GM21381 (cell line): Measurements from ENCODE around the gene CSPG4.

ENCODE experiments used
- ATAC-seq: cut with Tn5 transposase; IDR thresholded peaks from one replicate; pipeline ENCODE4 v1.9.1; 2021; ENCODE audit warnings: mild to moderate bottlenecking, moderate library complexity; ENCODE audit not compliant: unreplicated experiment

CSPG4 gene

GRCh38 chr15:75673426-75674235, 39.0 kb downstream of the CSPG4 start:
- ATAC-seq = no peak

GRCh38 chr15:75672646-75673425, 39.8 kb downstream of the CSPG4 start:
- ATAC-seq = no peak

GRCh38 chr15:75671730-75672602, 40.7 kb downstream of the CSPG4 start:
- ATAC-seq = no peak

GRCh38 chr15:75669879-75670212, 42.8 kb downstream of the CSPG4 start:
- ATAC-seq = no peak

- ATAC-seq = no peak
Observed at GRCh38 chr15:75669191-75669878, 43.3 kb downstream of the CSPG4 start.

GRCh38 chr15:75666823-75667501, 45.7 kb downstream of the CSPG4 start:
- no peak for ATAC-seq

GRCh38 chr15:75663931-75664421, 48.7 kb downstream of the CSPG4 start:
- ATAC-seq = no peak

GRCh38 chr15:75662823-75663519, 49.7 kb downstream of the CSPG4 start:
- ATAC-seq = no peak

GRCh38 chr15:75661756-75662140, 50.9 kb downstream of the CSPG4 start:
- no peak for ATAC-seq

GRCh38 chr15:75661100-75661755, 51.4 kb downstream of the CSPG4 start:
- ATAC-seq = no peak

- no peak for ATAC-seq
Observed at GRCh38 chr15:75659928-75660645, 52.6 kb downstream of the CSPG4 start.

GRCh38 chr15:75659141-75659771, 53.4 kb downstream of the CSPG4 start:
- no peak for ATAC-seq

GRCh38 chr15:75656813-75657212, 55.8 kb downstream of the CSPG4 start:
- ATAC-seq = no peak

- ATAC-seq = no peak
Observed at GRCh38 chr15:75656331-75656730, 56.3 kb downstream of the CSPG4 start.

GRCh38 chr15:75655931-75656330, 56.7 kb downstream of the CSPG4 start:
- no peak for ATAC-seq

- ATAC-seq = no peak
Observed at GRCh38 chr15:75654201-75654907, 58.3 kb downstream of the CSPG4 start.

GRCh38 chr15:75653347-75653913, 59.2 kb downstream of the CSPG4 start:
- ATAC-seq = no peak
